Measurements from ENCODE around the gene BRD7.

DNA sequence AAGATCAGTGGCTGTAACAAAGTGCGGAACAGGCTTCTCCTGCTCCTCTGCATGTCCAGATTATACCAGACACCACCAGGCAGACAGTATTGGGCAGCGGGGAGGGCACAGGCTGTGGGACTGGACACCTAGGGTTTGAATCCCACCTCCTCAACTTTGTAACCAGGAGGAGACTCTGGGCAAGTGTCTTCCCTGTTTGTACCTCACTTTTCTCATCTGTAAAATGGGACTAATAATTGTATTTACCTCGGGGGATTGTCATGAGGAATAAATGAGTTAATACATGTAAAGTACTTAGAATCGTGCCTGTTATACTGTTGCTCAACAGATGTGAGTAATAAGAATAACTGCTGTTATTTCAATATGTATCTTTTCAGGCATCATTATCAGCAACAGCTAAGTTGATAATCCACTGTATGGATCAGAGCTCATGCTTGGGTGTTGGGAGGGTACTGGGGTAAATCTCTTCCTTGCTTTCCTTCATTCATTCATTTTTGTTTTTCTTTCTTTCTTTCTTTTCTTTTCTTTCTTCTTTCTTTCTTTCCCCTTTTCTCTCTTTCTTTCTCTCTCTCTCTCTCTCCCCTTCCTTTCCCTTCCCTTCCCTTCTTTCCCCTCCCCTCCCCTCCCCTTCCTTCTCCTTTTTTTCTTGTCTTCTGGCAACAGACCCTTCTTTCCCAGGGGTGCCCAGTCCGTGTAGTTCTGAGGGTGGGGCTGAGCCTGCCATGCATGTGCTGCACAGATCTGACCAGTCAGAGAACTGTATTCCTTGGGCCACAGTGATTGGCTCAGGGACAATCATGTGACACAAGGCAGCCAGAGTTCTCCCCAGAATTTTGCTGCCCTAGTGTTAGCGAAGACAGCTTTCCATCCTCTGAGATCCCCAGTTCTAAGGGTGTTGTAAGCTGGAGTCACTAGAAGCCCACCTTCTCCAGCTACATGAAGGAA, 25.3 kb upstream of the BRD7 start:
- no peak for TF ChIP-seq POLR2A (IDR thresholded peaks at IDR 0.05)
- no peak for TF ChIP-seq CTCF (IDR thresholded peaks at IDR 0.05 in 4 of 5, conservative IDR thresholded peaks at IDR 0.05 in 1 of 5)

Data from gastrocnemius medialis (tissue), 4 donors.